ENCODE results near the gene VPS13D. TPM values are rescaled to one million over a fixed set of nuclear protein-coding genes. Genes with fewer than 3 reads are reported as not detected.
"Not testable (repeated sequence)": the region's sequence is repeated elsewhere in the genome, so short reads cannot be mapped to it uniquely, and the experiment has no call there.

VPS13D gene
- total RNA-seq, 1 donor from 2014 or later, result 98.5 TPM

DNA sequence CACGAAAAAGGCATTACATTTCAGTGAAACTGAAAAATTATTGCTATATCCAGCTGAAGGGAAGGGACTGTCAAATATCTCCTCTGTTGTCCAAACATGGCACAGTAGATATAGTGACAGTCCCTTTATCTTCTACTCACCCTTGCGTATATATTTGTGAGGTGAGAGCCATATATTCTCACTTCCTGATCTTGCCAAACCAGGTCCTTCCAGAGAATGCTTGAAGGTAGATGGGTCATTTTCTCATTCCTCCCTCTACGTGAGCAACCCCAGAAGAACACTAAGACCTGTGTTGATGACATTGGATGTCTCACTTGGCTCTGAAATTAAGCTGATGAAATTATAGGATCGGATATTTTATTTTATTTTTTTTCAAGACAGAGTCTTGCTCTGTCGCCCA is 237.0 kb downstream of the VPS13D start:
- DNase-seq (ENCODE audit: low spot score), result no peak

DNA sequence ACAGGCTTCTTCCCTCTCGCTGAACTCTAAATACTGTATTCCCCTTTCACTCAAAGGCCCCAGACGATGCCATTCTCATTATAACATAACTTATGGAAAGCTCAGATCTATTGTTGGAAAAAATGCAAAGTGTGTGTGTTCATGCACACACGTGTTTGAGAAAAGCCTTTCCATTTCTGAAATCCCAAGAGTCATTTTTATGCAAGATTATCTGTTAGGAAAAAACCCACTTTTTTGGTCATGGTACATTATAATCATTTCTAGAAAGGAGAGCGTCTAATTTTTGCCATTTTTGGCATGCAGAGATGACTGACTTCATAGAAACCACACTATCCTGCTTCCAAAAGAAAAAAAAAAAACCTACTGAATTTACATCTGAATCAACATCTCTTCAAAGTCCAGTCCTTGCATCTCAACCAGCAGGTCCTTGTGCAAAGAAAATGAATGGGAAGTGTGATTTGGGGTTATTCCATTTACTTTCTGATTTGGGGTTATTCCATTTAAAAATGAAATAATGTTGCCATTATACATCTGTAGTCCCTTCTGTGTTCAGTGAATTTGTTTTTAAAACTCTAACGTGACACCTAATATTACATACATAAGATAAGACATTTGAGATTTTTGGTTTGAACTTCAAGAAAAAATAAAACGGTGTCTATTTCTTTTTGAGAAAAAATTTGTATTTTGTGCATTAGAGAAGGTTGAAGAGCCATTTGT is 237.9 kb downstream of the VPS13D start:
- DNase-seq (ENCODE audit: low spot score), result no peak

DNA sequence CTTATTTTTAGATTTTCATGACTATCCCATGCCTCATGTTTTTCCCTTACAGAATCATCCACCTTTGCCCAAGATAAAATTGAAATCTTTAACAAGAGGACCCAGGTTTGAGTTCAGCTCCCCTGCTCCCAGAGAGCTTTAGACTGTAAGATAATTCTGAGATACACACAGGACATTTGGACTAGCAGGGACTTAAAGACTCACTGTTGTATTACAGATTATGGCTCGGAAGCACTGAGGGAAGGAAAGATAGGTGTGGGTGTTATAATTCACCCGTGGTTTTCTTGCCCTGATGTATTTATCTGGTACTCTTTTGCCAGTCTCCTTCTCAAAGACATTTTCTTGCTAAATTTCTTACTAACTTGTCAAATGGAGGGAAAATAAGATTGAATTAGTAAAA is 238.5 kb downstream of the VPS13D start:
- DNase-seq (ENCODE audit: low spot score), result no peak

DNA sequence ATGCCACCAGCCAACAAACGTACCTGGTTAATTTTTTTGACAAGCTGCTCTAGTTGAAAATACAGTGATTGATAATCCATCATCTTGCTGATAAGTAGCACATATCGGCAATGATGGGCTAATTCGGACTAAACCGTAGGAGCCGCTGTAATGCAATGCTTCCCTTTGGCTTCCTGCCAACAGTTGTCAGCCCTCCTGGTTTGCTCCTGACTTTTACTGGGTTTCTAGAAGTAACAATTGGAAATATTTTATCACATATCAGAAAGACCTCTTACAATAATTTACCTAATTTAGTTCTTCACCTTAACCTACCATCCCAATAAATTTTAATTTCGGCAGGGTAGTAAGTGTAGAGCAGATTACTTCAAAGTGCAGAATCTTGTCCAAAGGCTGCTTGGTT is 239.7 kb downstream of the VPS13D start:
- no peak for DNase-seq (ENCODE audit: low spot score)

DNA sequence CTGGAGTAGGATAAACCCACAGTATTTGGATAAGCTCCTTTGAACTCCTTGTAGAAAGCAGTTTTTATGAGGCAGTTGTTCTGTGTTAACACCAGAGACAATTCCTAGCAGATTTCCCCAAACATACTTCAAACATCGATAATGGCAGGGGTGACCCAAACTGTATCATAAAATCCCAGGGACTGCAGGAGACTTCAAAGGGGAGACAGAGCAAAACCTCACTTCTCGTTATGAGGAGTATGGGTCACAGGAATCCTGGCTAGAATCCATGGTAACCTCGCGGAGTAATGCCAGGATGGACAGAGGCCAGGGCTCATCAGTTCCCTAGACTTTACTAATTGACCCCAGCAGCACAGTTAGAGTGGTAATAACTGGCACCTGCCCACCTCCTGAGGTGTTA is 240.2 kb downstream of the VPS13D start:
- DNase-seq (ENCODE audit: low spot score), result no peak

DNA sequence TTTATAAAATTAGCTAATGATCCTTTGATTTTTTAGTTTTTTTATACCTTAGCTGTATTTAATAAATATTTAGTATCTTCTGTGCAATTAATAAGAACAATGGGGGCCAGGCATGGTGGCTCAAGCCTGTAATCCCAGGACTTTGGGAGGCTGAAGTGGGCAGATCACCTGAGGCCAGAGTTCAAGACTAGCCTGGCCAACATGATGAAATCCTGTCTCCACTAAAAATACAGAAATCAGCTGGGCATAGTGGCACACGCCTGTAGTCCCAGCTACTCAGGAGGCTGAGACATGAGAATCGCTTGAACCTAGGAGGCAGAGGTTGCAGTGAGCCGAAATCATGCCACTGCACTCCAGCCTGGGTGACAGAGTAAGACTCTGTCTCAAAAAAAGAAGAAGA is 241.1 kb downstream of the VPS13D start:
- DNase-seq (ENCODE audit: low spot score), result not testable (repeated sequence)

DNA sequence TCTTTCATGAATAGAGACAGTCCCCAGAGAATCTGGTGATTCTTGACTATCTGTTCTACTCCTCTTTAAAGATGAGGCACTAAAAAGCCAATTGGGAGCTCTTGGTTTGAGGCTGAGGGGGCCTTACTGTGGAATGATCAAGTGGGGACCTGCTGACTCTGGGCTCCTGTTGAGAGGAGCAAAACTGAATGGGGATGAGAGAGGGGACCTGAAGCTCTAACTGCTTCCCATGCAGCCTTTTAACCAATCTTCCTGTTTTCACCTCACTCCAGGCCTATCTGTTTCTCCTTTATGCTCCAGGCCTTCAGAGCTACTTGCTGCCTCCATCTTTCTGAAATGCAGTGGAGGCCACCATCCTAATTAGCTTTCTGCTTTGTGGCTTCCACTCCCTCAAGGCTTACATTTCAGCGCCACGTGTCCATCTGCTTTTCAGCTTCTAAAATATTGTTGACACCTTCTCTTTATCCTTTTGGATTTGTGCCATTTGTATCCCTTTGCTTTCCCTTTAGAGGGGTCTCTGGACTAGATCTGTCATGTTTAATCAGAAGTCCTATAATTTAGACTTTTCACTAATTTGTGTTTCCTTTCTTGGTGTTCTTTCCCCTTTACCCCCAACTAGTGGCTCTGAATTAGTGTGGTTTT is 242.4 kb downstream of the VPS13D start:
- no peak for DNase-seq (ENCODE audit: low spot score)

DNA sequence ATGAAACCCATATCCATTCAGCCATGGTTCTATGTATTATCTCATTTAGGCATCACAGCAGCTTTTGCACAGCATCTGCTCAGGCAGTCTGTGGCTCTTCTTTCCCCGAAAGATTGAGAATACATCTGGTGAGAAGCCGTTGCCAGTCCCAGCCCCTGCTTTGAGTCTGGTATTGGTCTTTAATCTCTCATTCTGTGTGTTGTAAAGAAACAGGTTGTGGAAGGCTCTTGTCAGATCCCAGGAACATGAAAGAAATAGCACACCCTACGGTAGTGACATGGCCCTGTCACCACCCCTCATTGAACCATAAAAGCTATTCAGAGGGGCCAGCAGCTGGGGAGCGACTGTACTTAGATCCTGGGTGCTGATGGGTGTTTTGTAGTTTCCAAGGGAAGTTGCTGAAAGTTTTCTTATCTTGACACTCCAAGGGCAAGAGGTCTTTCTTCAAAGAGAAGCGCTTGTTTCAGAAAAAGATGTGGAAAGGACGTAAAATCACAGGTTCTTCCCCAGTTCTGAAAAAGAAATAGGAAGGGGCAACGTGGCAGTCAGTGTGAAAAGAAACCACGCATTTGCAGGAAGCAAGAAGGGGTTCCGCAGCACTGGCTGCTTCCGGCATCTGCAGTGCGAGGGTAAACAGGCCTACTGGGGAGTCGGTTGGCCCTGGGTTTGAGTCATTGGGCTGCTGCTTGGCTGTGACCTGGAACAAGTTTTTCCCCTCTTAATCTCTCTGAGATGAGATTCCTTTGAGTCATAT is 243.1 kb downstream of the VPS13D start:
- DNase-seq (ENCODE audit: low spot score), result no peak

DNA sequence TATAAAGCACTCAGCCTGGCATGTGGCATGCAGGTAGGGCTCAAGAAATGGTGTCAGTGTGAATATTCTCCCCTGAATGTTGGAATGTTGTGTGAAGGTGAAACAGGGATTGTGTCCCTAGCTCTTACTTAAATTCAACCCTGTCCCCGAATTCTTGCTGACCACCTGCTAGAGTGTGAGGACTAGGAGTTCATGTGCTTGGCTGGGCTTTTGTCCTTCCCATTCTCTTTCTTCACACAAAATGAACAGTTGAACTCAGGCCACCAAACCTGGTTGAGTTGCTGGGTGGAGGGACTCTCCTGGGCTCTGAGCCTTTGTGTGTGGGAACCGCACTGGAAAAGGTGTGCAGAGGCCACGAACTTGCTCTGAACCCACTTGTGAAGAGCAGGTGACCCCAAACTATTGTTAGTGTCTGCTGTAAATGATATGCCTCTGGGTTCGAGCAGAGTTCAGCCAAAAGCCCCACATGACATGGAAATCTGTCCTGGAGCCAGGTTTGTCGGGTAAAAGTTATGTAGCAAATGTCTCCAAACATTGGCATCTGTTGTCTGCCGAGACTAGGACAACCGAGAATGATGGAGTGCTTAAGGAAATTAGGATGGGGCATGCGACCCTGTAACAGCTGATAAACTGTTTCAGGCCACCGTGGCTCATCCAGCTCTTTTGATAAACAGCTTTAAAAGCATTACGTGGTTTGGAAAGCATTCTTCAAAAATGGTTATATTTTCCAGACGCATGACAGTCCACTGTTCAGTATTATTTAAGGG is 243.9 kb downstream of the VPS13D start:
- DNase-seq (ENCODE audit: low spot score), result no peak

DNA sequence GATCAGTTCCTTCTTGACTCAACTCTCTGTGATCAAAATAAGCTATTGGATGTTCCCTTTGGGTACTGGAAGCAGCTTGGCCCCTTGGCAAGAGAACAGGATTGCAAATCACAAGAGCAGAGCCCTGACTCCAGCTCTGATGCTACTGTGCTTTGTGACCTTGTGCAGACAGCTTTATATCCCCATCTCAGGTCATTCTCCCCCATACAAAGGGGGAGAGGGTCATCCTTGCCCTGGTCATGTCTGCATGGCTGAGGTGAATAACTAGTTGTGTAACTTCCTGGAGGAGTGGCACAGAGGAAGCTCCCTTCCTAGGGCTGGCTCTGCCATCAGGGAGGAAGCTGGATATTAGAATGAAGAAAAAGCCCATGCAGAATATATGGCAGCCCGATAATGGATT is 245.3 kb downstream of the VPS13D start:
- no peak for DNase-seq (ENCODE audit: low spot score)

DNA sequence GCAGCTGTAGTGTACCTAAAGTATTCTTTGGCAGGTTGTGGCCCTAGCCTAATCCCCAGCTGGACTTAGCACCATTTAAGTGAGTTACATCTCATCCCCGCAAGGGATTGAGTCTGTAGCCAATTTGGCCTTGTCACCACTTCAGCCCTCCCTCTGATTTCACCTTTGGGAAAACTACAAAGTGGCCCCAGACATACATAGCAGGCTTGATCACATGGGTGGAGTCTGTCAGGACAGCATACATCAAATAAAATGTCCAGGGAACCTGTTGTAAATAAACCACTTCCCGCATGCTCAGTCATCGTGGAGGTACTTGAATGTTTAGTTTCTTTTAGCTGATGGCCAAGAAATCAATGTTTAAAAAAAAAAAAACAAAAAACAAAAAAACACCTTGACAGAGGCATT is 245.7 kb downstream of the VPS13D start:
- DNase-seq (ENCODE audit: low spot score), result no peak

DNA sequence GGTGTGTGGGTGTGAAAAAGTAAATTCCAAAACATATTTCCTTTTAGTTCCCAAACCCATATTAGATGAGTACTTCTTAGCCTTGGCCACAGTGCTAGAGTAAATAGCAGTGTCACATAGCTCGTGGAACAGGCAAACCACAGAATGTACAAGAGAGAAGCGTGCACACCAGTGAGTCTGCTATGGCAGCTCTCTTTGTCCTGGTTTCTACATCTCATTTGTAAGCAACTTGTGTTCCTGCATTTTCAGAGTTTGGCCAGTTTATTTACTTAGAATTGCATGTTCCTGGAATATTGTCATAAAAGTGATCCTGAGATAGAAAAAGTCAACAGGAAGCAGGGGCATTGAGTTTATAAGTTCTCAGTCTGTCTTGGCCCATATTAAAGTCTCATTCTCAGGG is 246.1 kb downstream of the VPS13D start:
- DNase-seq (ENCODE audit: low spot score), result no peak

DNA sequence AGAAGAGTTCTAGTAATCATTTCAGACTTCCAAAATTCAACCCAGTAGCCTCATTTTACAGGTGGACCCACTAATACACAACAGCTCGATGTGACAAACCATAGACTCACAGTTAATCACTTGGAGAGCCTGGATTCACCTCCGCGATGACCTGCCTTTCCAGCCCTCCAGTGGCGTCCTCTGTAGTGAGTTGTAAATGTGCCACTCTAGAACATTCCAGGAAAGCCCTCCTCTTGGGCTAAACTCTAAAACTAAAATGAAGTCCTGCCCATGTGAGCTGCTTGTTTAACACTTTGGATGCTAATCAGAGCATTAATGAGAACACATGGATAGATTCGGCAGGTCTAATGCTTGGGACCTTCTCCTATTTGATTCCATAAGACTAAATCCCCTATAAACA is 247.5 kb downstream of the VPS13D start:
- no peak for DNase-seq (ENCODE audit: low spot score)

DNA sequence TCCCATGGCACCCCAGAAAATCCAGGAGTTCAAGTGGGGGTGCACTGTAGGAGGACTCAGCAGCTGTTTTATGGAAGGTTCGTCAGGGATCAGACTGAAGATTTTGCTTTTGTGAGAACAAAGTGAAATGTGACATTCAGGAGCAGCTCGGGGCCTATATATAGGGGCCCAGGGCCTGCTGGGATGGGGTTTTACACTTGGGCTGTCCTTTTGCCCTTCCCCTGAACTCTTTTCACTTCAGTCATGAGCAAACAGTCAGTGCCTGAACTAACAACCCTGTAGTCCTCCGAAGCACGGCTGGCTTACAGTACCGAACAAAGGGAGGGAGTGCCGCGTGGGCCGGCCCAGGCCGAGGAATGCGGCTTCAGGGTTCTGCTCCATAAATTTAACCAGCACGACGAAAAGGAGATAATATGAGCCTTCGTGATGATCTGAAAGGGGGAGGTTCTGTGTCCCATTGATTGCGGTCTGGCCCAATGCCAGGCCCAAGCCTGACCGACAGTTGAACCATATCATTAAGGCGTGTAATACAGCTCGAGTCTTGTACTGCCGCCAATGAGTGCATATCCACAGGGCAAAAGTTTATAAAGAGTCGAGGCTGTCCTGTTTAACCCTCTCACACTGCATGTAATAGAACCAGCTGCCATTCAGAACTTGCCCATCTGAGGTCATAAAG is 248.2 kb downstream of the VPS13D start:
- DNase-seq (ENCODE audit: low spot score), result peak; percentile 95

DNA sequence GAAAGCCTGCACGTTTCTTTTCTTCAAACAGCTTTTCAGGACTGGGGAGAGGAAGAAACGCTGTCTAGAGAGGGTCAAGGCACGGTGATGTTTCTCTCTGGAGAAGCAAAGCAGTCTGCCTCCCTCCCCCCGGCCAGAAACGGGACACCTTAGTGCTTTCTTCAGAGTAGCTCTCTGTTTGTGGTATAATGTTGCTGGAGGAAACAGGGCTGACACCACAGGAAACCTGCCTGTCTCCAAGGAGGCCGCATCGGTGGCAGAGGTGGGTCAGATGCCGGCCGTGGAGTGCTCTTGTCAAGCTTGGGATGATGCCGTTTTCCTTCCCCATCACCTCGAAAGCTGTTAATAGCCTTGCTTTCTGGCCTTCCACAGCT is 248.8 kb downstream of the VPS13D start:
- peak; percentile 70 for DNase-seq (ENCODE audit: low spot score)

DNA sequence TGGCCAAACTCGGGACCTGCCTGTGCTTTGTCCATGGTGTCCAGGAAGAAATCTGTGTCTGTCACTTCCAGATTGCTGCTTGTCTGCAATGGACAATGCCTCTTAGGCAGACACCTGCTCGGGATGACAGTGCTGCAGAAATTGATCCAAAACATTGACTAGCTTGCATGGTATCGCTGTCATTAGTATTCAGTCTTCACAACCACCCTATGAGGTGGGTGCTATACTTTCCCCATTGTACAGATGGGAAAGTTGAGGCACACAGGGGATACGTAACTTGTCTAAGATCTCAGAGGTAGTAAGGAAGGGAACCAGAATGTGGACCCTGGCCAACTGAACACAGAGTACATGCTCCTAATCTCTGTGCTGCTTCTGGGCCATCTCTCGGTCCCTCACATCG is 249.5 kb downstream of the VPS13D start:
- no peak for DNase-seq (ENCODE audit: low spot score)

DNA sequence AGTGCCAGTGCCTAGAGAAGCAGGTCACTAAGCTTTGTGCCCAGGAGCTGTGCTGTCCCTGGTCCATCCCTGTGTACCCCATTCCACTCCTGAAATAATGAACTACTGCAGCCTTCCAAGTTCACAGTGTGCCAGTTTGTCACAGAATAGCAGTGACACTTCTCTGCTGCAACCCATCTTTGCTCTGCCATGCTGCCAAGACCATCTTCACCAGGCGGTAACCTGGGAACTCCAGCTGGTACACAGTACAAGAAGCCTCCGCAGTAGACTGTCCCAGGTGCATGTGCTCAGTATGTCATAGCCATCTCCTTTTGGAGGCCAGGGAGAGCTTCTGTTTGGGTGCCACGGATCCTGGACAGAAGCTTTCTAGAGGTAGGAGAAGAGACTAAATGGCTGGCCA is 250.2 kb downstream of the VPS13D start:
- no peak for DNase-seq (ENCODE audit: low spot score)

DNA sequence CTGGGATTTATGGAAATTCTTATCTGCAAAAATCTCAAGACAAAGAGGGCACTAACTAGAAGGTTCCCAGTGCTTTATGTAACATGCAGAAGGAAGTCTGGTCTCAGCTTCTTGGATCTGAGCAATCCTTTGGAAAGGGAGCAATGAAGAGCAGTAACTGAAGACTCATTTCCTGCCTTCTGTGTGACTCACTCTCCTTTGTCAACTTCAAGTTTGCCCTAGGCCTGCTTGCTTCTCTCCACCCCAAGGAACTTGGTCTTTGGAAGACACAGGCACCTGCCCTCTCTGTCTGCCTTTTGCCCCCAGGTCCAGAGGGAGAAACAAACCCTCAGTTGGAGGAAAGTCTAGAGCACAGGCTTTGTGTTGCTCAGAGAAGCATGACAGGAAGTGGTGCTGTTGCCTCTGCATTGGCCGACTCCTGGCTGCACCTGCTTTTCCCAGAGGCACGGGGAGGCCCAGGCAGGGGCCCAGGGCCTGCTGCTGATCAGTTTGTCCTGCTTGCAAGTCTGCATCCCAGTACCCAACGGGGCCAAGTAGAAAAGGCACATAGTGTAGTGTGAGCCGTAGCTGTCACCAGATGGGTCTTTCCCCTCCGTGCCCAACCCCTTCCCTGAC is 251.0 kb downstream of the VPS13D start:
- no peak for DNase-seq (ENCODE audit: low spot score)

DNA sequence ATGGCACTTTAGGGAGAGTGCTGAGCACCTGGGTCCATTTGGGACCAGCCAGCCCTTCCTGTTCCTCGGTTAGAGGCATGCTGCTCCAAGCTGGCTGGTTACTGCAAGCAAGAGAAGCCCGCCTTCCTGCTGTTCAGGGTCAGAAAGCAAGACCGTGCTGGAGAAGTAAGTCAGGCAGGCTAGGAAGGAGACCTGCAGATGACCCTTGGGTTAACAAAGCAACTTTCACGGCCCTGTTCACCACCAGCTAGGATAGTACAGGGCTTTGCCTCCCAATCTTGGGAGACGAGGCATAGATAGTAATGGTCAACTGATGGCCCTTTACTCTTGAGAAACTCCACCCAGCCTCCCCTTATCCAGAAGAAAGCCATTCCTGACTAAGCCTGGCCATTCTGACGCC is 252.1 kb downstream of the VPS13D start:
- no peak for DNase-seq (ENCODE audit: low spot score)

DNA sequence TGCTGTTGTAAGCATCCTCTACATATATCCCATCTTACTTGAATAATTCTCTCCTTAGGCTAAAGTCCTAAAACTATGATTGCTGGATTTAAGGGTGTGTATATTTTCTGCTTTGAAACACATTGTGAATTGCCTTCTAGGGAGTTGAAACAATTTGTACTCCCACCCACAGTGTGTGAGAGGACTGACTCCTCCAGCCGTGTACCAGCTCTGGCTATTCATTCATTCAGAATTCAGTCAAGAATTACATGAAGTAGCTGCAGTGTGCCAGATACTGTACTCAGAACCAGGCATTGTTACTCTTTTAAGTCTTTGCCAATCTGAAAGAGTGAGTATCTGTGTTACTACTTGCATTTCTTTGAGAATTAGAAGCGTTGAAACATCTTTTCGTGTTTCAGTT is 253.2 kb downstream of the VPS13D start:
- DNase-seq (ENCODE audit: low spot score), result no peak

Measured in ureter (tissue), 1 donor.